ENCODE data around the gene FBRSL1.

The FBRSL1 gene

GRCh38 chr12:132560614-132561426, 70.9 kb downstream of the FBRSL1 start:
- DNase-seq = peak; percentile 69 to 70
